ENCODE data around the gene SPEM2. TPM values are rescaled to one million over a fixed set of nuclear protein-coding genes. Genes with fewer than 3 reads are reported as not detected.
A peak's percentile ranks its signal among the peaks of the same experiment; 100 is the strongest.
"Not testable (repeated sequence)": the region's sequence is repeated elsewhere in the genome, so short reads cannot be mapped to it uniquely, and the experiment has no call there.

The SPEM2 gene
- total and polyA plus RNA-seq, 4 donors: not detected

GRCh38 chr17:7468804-7469389 is 43.5 kb downstream of the SPEM2 start:
- no peaks in the 10 kb centered on the region for H3K4me1 ChIP-seq (ENCODE audit: control insufficient read depth in 1 of 2, insufficient read depth in 2 of 2, low read length in 2 of 2)
- no peak for DNase-seq
- H3K36me3 ChIP-seq (ENCODE audit: control insufficient read depth in 1 of 2, insufficient read depth in 2 of 2, low read length in 1 of 2): peaks cover 0 to 2% of the 10 kb centered on the region in 2 donors
- intact Hi-C loops (cut with DNase I): no loop called here
- H3K4me3 ChIP-seq (ENCODE audit: low read length in 2 of 2): no peak overlapping the region
- H3K9me3 ChIP-seq (ENCODE audit: control insufficient read depth, low read length): no peaks in the 10 kb centered on the region
- no peak overlapping the region for H3K27ac ChIP-seq (ENCODE audit: low read depth in 1 of 2, low read length in 2 of 2)
- ATAC-seq (ENCODE audit: low FRiP score): no peak
- 61 to 66% methylated on average over 12 of the region's 12 CpGs for WGBS, 2 donors
- H3K27me3 ChIP-seq (ENCODE audit: control insufficient read depth in 1 of 2, insufficient read depth in 2 of 2, low read length in 1 of 2): no peaks in the 10 kb centered on the region

GRCh38 chr17:7469843-7470242 is 44.4 kb downstream of the SPEM2 start:
- WGBS, 2 donors: 95% methylated on average over 12 of the region's 12 CpGs
- not testable (repeated sequence) for DNase-seq; H3K27ac ChIP-seq (ENCODE audit: low read depth in 1 of 2, low read length in 2 of 2); H3K4me1 ChIP-seq (ENCODE audit: control insufficient read depth in 1 of 2, insufficient read depth in 2 of 2, low read length in 2 of 2); H3K4me3 ChIP-seq (ENCODE audit: low read length in 2 of 2); ATAC-seq (ENCODE audit: low FRiP score); H3K9me3 ChIP-seq (ENCODE audit: control insufficient read depth, low read length); H3K27me3 ChIP-seq (ENCODE audit: control insufficient read depth in 1 of 2, insufficient read depth in 2 of 2, low read length in 1 of 2); H3K36me3 ChIP-seq (ENCODE audit: control insufficient read depth in 1 of 2, insufficient read depth in 2 of 2, low read length in 1 of 2)
- intact Hi-C loops (cut with DNase I): loop anchor here in 1 of 2 donors (10.0 kb wide), 1 partner anchor 115 kb away; the partner anchor contains the start of genes KCTD11 and TMEM95

- not testable (repeated sequence) for H3K36me3 ChIP-seq (ENCODE audit: control insufficient read depth in 1 of 2, insufficient read depth in 2 of 2, low read length in 1 of 2); H3K9me3 ChIP-seq (ENCODE audit: control insufficient read depth, low read length); H3K4me3 ChIP-seq (ENCODE audit: low read length in 2 of 2); ATAC-seq (ENCODE audit: low FRiP score); DNase-seq; H3K27ac ChIP-seq (ENCODE audit: low read depth in 1 of 2, low read length in 2 of 2); H3K27me3 ChIP-seq (ENCODE audit: control insufficient read depth in 1 of 2, insufficient read depth in 2 of 2, low read length in 1 of 2); H3K4me1 ChIP-seq (ENCODE audit: control insufficient read depth in 1 of 2, insufficient read depth in 2 of 2, low read length in 2 of 2)
- intact Hi-C loops (cut with DNase I): loop anchor here in 1 of 2 donors (10.0 kb wide), 1 partner anchor 116 kb away; the partner anchor contains the start of genes KCTD11 and TMEM95
- WGBS, 2 donors: 46 to 53% methylated on average over 8 of the region's 8 CpGs
Measured at GRCh38 chr17:7470457-7470973, 45.1 kb downstream of the SPEM2 start.

- no peaks in the 10 kb centered on the region for H3K27me3 ChIP-seq (ENCODE audit: control insufficient read depth in 1 of 2, insufficient read depth in 2 of 2, low read length in 1 of 2)
- no peak for ATAC-seq (ENCODE audit: low FRiP score)
- no peak overlapping the region for H3K27ac ChIP-seq (ENCODE audit: low read depth in 1 of 2, low read length in 2 of 2)
- intact Hi-C loops (cut with DNase I): loop anchor here in 1 of 2 donors (10.0 kb wide), 1 partner anchor 117 kb away; the partner anchor contains the start of genes KCTD11 and TMEM95
- H3K4me3 ChIP-seq (ENCODE audit: low read length in 2 of 2): no peak overlapping the region
- DNase-seq: no peak
- no peaks in the 10 kb centered on the region for H3K36me3 ChIP-seq (ENCODE audit: control insufficient read depth in 1 of 2, insufficient read depth in 2 of 2, low read length in 1 of 2)
- 83 to 86% methylated on average over 2 of the region's 2 CpGs for WGBS, 2 donors
- H3K9me3 ChIP-seq (ENCODE audit: control insufficient read depth, low read length): no peaks in the 10 kb centered on the region
- no peaks in the 10 kb centered on the region for H3K4me1 ChIP-seq (ENCODE audit: control insufficient read depth in 1 of 2, insufficient read depth in 2 of 2, low read length in 2 of 2)
Measured at GRCh38 chr17:7471729-7472128, 46.3 kb downstream of the SPEM2 start.

GRCh38 chr17:7474767-7475166 is 49.4 kb downstream of the SPEM2 start:
- not testable (repeated sequence) for H3K4me1 ChIP-seq (ENCODE audit: control insufficient read depth in 1 of 2, insufficient read depth in 2 of 2, low read length in 2 of 2); H3K27ac ChIP-seq (ENCODE audit: low read depth in 1 of 2, low read length in 2 of 2); H3K36me3 ChIP-seq (ENCODE audit: control insufficient read depth in 1 of 2, insufficient read depth in 2 of 2, low read length in 1 of 2); ATAC-seq (ENCODE audit: low FRiP score); H3K9me3 ChIP-seq (ENCODE audit: control insufficient read depth, low read length); H3K27me3 ChIP-seq (ENCODE audit: control insufficient read depth in 1 of 2, insufficient read depth in 2 of 2, low read length in 1 of 2); H3K4me3 ChIP-seq (ENCODE audit: low read length in 2 of 2); DNase-seq
- 93% methylated on average over 8 of the region's 8 CpGs for WGBS, 2 donors
- intact Hi-C loops (cut with DNase I): loop anchor here in 1 of 2 donors (10.0 kb wide), 1 partner anchor 120 kb away; the partner anchor contains the start of genes KCTD11 and TMEM95

- no peaks in the 10 kb centered on the region for H3K36me3 ChIP-seq (ENCODE audit: control insufficient read depth in 1 of 2, insufficient read depth in 2 of 2, low read length in 1 of 2)
Measured at GRCh38 chr17:7475764-7476422, 50.5 kb downstream of the SPEM2 start.

GRCh38 chr17:7476494-7476893 is 51.1 kb downstream of the SPEM2 start:
- intact Hi-C loops (cut with DNase I): loop anchor here in 1 of 2 donors (10.0 kb wide), 1 partner anchor 122 kb away; the partner anchor contains the start of genes KCTD11 and TMEM95
- Histone ChIP-seq H3K36me3 (ENCODE audit: control insufficient read depth in 1 of 2, insufficient read depth in 2 of 2, low read length in 1 of 2) (no peaks in the 10 kb centered on the region), H3K4me3 (ENCODE audit: low read length in 2 of 2) (no peak overlapping the region), H3K27me3 (ENCODE audit: control insufficient read depth in 1 of 2, insufficient read depth in 2 of 2, low read length in 1 of 2) (no peaks in the 10 kb centered on the region), H3K27ac (ENCODE audit: low read depth in 1 of 2, low read length in 2 of 2) (peak overlapping the region in 1 of 2 donors; percentile 19), H3K9me3 (ENCODE audit: control insufficient read depth, low read length) (no peaks in the 10 kb centered on the region), H3K4me1 (ENCODE audit: control insufficient read depth in 1 of 2, insufficient read depth in 2 of 2, low read length in 2 of 2) (no peaks in the 10 kb centered on the region)
- DNase-seq: no peak
- WGBS, 2 donors: 18 to 24% methylated on average over 3 of the region's 3 CpGs
- no peak for ATAC-seq (ENCODE audit: low FRiP score)

More at GRCh38 chr17:7475764-7476422, 50.5 kb downstream of the SPEM2 start:
- intact Hi-C loops (cut with DNase I): loop anchor here in 1 of 2 donors (10.0 kb wide), 1 partner anchor 121 kb away; the partner anchor contains the start of genes KCTD11 and TMEM95
- DNase-seq (peak in 1 of 2 donors; percentile 70), ATAC-seq (ENCODE audit: low FRiP score) (peak; percentile 51)
- H3K27ac ChIP-seq (ENCODE audit: low read depth in 1 of 2, low read length in 2 of 2): no peak overlapping the region
- H3K27me3 ChIP-seq (ENCODE audit: control insufficient read depth in 1 of 2, insufficient read depth in 2 of 2, low read length in 1 of 2): no peaks in the 10 kb centered on the region
- no peak overlapping the region for H3K4me3 ChIP-seq (ENCODE audit: low read length in 2 of 2)
- H3K4me1 ChIP-seq (ENCODE audit: control insufficient read depth in 1 of 2, insufficient read depth in 2 of 2, low read length in 2 of 2): no peaks in the 10 kb centered on the region
- no peaks in the 10 kb centered on the region for H3K9me3 ChIP-seq (ENCODE audit: control insufficient read depth, low read length)
- 56 to 58% methylated on average over 15 of the region's 15 CpGs for WGBS, 2 donors

- ATAC-seq (ENCODE audit: low FRiP score): no peak
- Histone ChIP-seq H3K36me3 (ENCODE audit: control insufficient read depth in 1 of 2, insufficient read depth in 2 of 2, low read length in 1 of 2) (no peaks in the 10 kb centered on the region), H3K27me3 (ENCODE audit: control insufficient read depth in 1 of 2, insufficient read depth in 2 of 2, low read length in 1 of 2) (no peaks in the 10 kb centered on the region), H3K9me3 (ENCODE audit: control insufficient read depth, low read length) (no peaks in the 10 kb centered on the region), H3K4me1 (ENCODE audit: control insufficient read depth in 1 of 2, insufficient read depth in 2 of 2, low read length in 2 of 2) (no peaks in the 10 kb centered on the region), H3K4me3 (ENCODE audit: low read length in 2 of 2) (no peak overlapping the region), H3K27ac (ENCODE audit: low read depth in 1 of 2, low read length in 2 of 2) (peak overlapping the region in 1 of 2 donors; percentile 19)
- no peak for DNase-seq
- intact Hi-C loops (cut with DNase I): loop anchor here in 1 of 2 donors (10.0 kb wide), 1 partner anchor 122 kb away; the partner anchor contains the start of genes KCTD11 and TMEM95
- 70 to 82% methylated on average over 5 of the region's 5 CpGs for WGBS, 2 donors
Measured at GRCh38 chr17:7476951-7477350, 51.5 kb downstream of the SPEM2 start.

All from aorta (tissue), 5 donors.